Activated CD4-positive, alpha-beta T cell treated with anti-CD3 and anti-CD28 coated beads, Interleukin-2, Interleukin-6, amounts not matched to agents 100 ng/mL and 50 ng/mL, durations not matched to agents 16 hours and 8 hours (primary cell): ENCODE results near the gene PIP5K1C.
"Not testable (repeated sequence)": the region's sequence is repeated elsewhere in the genome, so short reads cannot be mapped to it uniquely, and the experiment has no call there.

ENCODE experiments used
- DNase-seq: peaks from one replicate; pipeline ENCODE4 v3.0.0-alpha.2; 2020

Gene PIP5K1C

DNA sequence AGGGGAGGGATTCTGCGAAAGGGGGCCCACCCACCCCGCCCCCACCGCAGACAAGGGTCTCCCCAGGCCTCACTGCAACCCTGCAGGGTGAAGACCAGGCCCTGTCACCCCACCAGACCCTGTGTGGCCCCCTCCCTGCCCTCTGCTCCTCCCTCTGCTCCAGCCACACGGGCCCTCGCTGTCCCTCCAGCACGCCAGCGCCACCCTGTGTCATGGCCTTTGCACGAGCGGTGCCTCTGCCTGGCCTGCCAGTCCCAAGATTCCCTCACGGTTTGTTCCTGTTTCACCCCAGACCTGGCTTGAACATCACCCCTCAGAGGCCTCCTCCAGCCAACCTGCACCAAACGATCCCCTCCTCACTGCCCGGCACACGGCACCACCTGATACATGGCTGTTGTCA is 27.3 kb downstream of the PIP5K1C start:
- DNase-seq: no peak

DNA sequence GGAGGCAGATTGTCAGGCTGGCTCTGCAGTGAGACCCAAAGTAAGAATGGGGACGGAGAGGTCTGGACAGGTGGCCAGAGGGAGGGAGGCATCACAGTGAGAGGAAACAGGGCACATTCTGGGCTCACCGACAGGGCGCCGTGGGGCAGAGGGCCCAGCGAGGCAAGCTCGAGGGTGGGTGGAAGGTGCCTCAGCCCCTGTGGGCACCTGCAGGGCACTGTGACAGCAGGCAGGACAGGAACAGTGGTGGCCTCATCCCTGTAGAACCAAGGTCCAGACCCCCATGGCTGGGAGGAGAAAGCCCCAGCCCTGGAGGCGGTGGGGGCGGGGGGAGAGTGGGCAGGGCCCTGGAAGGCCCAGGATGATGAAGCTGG is 27.7 kb downstream of the PIP5K1C start:
- no peak for DNase-seq

DNA sequence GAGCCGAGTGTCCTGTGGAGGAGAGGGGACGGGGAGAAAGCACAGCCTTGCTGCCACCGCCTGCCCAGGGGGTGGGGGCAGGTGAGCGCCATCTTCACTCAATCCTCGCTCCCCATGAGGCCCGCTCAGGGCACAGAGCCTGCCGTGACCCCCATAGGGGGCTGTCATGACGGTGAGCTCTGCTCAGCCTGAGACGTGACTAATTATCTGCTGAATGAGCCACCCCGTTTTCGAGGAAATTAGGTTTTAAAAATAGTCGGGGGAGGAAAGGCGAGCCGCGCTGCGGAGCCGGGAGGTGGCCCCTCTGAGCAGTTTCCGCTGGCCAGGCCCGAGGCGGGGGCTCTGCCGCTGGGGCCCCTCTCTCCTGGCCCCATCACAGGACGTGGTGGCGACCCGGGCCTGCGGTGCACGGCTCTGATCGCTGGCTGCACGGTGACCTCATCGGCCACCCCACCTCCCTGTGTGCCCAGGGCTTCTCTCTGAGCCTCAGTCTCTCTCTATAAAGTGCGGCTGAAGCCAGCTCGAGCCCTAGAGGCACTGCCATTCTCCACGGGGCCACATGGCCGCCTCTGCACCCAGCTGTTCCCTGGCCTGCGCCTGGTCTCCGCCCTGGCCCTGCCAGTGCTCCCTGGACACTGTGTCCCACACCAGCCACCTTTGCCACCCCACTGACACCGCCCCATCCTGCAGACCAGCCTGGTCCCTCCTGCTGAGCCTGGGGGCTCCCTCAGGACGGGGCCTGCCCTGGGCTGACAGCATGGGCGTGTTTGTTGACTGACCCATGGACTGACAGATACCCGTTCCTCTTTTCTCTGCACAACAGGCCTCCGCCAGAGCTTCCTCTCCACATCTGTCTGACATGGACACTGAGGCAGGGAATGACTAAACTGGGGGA is 28.3 kb downstream of the PIP5K1C start:
- DNase-seq: peak; percentile 23

DNA sequence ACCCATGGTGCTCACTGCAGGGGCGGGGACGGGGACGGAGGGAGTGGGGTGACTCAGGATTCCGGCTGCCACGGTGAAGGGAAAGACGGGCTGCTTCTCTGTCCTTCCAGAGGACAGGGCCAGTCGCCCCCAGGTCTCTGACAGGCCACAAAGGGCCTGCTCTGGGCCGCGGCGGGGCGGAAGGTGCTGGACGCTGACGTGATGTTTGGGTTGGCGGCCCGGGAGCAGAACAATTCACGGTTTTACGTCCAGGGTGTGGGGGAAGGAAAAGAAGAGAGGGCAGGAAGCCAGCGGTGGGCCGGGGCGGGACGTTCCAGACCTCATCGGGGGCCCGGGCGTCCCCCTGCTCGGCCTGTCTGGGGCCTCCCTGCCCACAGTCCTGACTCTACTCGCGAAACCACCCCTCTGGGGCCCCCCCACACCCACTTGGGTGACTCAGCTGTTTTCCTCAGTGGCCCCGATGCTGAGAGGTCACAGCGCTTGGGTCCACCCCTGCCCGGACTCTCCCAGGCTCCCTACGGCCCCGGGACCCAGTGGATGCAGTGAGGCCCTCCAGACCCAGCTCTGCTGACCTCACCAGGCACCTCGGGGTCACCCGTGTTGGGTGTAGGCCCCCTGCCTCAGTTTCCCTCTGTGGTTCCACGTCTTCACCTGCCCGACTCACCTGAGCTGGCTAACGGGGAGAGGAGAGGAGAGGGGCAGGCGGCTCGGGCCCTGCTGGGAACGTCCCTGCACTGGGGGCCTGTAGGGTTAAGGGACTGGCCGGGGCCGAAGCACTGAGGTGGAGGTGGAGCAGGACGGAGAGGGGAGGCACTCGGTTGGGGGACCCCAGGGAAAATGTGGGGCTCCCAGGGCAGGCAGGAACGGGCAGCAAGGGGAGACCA is 29.2 kb downstream of the PIP5K1C start:
- peak; percentile 37 for DNase-seq

DNA sequence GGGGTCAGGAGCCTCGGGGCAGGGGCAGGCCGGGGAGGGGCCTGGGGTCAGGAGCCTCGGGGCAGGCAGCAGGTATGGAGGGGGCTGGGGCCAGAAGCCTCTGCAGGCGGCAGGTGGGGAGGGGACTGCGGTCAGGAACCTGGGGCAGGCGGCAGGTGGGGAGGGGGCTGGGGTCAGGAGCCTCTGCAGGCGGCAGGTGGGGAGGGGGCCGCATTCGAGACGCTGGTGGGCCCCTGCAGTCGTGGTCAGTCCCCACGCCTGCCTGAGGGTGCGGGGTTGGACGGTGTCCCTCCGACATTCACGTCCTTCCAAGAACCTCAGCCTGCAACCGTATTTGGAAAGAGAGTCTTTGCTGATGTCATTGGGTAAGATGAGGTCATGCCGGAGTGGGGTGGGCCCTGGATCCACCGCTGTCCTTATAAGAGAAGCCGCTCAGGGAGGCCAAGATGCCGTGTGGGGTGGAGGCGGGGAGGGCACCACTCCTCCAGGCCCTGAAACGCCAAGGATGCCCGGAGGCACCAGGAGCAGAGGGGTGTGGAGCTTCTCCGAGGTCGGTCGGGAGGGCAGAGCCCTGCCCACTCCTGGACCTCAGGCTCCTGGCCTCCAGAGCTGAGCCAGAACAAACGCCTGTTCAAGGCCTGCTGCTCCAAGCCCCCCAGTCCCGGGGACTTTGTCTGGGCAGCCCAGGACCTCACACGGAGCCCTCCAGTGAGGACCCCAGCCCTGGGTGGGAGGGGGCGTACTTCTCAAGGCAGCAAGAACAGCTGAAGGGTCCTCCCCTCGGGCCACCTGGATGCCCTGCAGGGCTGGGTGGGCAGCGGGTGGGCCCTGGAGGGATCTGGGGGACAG is 30.1 kb downstream of the PIP5K1C start:
- DNase-seq: no peak

DNA sequence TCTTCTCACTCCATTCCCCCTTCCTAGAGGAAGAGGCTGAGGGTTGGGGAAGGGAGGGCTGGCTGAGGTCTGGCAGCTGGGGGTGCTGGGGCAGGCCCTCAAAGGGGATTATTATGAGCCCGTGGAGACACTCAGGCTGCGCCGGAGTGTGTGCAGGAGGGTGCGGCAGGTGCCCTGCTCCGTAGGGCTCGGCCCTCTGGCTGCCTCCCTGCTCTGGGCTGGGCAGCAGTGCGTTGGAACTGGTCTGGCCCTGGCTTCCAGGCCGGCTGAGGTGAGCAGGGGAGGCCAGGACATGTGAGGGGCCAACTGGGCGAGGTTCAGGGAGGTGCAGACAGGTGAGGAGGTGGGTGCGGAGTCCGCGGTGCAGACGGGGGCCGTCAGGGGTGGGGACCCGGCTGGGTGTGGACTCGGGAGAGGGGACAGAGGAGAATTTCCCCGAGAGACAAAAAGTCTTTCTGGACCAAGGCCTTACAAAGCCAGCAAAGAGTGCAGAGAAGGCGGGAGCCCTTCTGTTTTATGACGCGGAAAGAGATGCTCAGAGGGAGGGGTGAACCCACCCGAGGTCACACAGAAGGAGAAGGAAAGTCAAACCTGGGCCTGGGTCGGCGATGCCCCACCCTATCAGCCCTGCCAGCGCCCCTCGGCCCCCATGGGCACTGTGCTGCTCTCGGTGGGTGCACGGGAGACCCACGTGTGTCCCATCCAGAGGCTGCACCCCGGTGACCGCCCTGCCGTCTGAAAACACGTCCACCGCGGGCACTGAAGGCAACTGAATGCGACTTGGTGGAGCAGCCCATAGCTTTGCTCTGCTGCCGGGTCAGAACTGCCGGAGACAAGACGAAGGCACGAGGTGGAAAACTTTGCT is 31.0 kb downstream of the PIP5K1C start:
- no peak for DNase-seq

DNA sequence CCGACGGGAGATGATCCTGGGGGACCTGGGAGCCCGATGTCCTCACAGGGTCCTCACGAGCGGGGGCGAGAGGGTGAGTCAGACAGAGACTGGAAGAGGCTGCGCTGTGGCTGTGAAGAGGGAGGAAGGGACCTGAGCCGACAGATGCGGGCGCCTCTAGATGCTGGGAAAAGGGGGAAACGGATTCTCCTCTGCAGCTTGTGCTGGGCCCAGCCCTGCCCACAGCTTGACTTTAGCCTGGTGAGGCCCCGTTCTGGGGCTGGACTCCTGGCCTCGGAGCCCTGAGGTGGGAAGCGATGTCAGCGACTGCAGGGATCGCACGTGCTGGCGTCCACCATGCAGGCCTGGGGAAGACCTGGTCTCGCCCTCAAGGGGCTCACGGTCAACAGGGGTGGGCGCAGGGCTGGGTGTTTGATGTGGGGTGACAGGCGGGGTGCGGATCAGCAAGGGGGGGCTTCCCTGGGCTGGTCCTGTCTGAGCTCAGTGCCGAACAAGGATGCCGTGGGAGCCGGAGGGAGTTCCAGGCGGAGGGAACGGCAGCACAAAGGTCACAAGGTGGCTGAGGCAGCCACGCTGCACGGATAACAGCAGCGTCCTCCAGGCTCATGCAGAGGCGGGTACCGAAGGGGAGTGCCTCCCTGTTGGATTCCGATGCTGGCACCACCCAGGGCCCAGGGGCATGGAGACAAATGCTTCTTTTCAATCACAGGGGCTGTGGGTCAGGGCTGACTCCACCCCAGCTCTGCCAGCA is 31.8 kb downstream of the PIP5K1C start:
- DNase-seq: no peak

DNA sequence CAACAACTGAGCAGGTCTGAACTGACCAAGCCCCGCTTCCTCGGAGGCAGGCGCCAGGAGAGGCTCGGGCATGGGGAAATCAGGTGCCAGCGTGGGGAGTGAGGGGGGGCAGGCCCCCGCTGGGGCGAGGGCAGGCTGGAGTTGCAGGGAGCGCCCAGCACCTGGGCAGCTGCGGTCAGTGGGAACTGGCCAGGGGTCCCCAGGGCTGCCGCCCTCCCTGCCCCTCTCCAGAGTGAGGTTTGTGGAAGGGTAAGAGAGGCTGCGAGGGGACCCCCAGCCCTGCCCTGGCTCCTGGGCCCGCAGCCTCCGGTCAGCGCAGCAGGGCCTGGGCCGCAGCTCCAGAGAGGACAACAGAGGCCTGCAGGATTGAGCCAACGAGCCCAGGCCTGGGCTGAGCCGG is 32.5 kb downstream of the PIP5K1C start:
- no peak for DNase-seq

DNA sequence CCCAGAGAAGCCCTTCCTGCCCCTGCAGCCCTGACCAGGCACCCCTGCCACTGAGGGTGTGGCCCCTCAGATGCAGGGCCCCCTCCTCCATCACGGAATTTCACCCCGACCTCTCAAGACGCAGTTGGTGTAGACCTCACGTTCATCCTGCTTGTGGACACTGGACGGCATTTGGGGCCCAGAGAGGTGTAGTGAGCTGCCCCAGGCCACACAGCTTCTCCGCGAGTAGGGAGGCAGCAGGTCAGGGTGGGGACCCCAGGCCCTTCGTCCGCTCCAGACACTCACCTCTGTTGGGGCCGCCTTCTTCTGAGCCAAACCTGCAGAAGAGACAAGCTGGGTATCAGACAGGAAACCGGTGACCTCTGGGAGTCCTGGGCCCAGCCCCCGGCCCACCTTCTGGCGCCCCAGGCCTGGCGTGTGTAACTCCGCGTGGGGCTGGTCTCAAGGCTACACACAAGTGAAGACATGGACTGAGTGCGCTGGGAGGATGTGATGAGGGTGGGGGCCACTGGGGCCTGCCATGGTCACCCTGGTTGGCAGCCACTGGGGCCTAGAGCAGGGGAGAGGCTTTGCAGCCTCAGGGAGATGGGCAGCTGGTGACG is 33.1 kb downstream of the PIP5K1C start:
- no peak for DNase-seq

DNA sequence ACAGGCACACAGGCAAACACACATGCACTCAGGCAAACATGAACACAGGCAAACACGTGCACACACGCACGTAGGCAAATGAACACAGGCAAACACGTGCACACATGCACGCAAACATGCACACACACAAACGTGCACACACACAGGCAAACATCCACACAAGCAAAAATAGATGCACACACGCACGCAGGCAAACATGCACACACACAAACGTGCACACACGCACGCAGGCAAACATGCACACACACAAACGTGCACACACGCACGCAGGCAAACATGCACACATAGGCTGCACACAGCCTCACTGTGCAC is 33.8 kb downstream of the PIP5K1C start:
- not testable (repeated sequence) for DNase-seq

DNA sequence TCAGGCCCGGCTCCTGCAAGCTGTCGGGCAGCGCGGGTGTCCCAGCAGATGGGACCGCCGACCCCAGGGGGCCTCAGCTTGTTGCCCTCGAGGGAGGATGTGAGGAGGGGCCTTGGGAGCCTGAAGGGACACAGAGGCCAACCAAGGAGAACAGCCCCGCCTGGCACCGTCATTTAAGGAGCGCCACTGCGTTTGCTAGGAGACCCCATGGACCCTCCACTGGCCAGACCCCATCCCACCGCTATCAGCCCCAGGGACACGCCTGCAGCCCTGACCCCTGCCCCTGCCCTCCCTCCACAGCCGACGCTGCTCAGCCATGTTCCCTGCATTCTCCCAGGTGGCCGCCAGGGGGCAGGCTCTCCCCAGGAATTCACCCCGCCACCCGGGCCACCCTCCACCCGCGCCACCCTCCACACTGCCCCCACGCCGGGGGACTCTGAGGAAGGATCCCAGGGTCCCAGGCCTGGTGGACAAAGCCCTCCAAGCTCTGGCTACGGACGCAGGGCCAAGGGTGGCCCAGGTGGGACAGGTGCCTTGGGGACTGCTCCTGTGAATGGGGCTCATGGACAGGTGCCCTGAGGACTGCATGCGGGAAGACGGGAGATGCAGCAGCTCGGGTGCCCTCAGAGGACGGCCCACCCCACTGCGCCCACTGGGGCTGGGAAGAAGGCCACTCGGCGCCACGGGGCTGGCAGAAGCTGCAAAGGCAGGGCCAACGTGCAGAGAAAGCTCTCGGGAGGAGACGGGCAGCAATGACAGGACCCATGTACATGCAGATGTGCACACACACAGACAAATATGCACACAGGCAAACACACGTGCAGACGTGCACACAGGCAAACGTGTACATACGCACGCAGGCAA is 34.4 kb downstream of the PIP5K1C start:
- DNase-seq: peak; percentile 80

DNA sequence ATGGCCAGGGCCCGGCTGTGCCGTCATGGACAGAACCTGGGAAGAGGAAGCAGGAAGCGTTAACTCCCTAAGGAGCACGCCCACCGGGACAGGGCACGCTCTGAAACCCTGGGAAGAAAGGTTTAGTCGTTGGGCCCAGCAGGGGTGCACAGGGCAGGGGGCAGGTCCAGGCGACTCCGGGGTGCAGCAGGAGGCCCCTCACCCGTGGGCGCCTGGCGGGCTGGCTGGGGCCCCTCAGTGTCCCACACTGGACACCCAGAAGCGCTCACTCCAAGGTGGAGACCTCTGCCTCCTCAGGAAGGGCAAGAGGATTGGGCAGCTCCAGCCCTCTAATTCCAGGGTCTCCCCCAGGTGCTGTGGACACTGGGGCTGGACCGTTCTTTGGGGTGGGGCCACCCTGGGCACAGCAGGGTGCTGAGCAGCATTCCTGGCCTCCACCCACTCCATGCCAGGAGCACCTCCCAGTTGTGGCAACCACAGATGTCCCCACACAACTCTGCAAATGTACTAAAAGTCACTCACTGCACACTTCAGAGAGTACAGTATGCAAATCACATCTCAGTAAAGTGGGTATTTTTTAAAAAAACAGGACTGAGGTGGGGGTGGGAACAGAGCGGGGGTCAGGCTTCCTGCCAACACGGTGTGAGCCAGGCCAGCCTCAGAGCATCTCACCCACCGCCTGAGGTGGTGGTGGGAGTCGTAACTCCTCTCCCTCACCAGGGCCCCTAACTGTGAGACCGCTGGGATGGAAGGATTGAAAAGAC is 35.2 kb downstream of the PIP5K1C start:
- no peak for DNase-seq

DNA sequence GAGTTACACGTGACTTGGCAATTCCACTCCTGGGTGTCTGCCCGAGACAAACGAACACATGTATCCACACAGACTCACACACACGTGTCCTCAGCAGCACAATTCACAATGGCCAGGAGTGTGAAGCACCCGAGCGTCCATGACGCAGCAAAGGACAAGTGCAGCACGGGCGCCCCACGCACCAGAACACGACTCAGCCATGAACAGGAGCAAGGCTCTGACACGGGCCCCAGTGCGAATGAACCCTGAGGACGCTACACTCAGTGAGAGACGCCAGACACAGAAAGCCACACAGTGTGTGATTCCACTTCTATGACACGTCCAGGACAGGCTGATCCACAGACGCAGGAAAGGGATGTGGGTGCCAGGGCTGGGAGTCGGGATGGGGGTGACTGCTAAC is 36.4 kb downstream of the PIP5K1C start:
- DNase-seq: no peak

DNA sequence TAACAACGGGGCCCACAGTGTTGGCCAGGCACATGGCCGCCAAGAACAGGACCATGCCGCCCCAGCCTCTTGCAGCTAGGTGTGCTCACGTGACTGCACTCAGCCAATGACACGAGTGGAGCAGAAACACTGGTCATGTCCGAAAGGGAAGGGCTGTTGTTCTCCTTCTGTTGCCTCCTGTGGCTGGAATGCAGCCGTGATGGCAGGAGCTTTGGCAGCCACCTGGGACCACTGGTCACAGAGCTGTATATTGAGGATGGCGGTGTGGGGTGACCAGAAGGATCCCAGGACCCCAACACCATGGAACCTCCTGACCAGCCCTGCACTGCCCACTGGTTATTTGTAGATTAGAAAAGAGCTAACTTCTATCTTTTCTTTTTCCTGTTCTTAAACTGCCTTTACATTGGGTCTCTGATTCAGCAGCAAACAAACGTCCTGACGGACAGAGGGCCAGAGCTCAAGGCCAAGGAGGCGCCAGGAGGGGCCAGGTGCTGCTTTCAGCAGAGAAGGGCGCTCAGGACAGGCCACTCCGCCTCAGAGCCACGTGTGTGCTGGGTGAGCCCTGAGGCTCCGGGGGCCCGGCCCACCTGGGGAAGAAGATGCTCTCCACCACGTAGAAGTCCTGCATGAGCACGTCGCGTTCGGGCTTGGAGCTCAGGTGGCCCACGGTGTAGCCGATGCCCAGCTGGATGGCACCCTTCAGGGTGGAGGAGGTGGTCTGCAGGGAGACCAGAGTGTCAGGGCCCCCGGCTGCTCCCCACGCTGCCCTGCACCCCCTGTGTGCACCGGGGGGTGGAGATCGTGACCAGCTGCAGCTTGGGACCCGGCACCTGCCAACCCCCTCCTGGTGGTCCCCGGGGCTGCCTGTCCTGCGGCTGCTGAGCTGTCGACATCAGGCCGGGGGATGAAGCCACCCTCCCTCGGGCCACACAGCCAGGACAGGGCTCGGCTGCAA is 38.7 kb downstream of the PIP5K1C start:
- no peak for DNase-seq

DNA sequence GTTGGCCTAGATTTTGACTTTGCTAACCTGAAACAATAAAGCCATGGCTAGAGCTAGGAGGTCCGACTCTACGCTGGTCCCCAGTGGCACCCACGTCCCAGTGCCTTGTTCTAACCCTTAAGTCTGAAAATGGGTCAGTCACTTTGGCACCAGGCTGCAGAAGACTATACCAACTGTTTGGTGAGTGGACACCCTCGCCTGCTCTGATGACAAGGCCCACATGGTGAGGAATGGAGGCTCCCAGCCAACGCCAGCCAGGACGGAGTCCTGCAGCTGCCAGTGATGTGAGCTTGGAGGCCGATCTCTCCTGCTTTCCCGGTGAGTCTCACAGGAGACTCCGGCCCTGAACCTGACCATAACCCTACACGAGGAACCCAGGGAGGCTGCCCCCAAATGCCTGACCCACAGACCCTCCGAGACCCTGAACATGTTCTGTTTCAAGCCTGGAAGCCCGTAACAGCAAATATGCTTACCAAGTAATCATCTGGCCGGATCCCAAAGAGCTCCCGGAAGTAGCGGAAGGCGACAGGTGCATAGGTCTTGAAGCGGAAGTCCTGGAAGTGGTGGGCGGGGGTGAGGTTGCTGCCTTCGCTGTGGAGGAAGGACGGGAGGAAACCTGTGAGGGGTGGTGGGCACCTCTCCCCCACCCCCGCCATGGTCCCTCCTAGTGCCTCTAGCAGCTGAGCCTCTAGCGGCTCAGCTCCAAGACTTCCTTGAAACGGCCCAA is 39.6 kb downstream of the PIP5K1C start:
- DNase-seq: no peak

DNA sequence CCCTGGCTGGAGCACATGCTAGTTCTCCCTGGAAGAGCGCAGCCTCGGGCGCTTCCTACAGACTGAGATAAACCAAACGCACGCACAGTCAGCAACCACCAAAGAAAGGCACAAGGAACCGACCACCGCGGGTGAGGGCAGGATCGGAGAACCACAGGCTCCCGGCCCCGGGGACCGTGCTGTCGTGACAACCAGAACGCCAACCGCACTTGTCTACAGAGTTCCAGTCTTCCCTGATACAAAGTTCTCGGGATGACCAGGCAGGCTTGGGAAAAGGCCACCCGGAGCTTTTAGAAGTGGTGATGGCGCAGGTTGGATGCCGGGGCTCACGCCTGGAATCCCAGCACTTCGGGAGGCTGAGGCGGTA is 40.5 kb downstream of the PIP5K1C start:
- DNase-seq: no peak
